GM19025 (cell line): Measurements from ENCODE around the gene LHPP.

Experiments used
- ATAC-seq: cut with Tn5 transposase; IDR thresholded peaks from one replicate; pipeline ENCODE4 v1.9.1; 2021; ENCODE audit warnings: mild to moderate bottlenecking, low read depth, moderate library complexity; ENCODE audit not compliant: unreplicated experiment

The LHPP gene

GRCh38 chr10:124467165-124467564 is 5.5 kb downstream of the LHPP start:
- no peak for ATAC-seq

- no peak for ATAC-seq
These were observed 7.0 kb downstream of the LHPP start for GRCh38 chr10:124468624-124469023.

- ATAC-seq, result no peak
These were observed 8.4 kb downstream of the LHPP start for GRCh38 chr10:124469956-124470484.

GRCh38 chr10:124470544-124471434 is 9.2 kb downstream of the LHPP start:
- no peak for ATAC-seq

GRCh38 chr10:124472071-124472470 is 10.4 kb downstream of the LHPP start:
- ATAC-seq, result no peak

GRCh38 chr10:124473070-124473469 is 11.4 kb downstream of the LHPP start:
- no peak for ATAC-seq

- no peak for ATAC-seq
These were observed 13.0 kb downstream of the LHPP start for GRCh38 chr10:124474514-124475070.

- no peak for ATAC-seq
These were observed 14.6 kb downstream of the LHPP start for GRCh38 chr10:124476043-124476725.

GRCh38 chr10:124477614-124478363 is 16.2 kb downstream of the LHPP start:
- ATAC-seq, result no peak

- ATAC-seq, result no peak
These were observed 16.9 kb downstream of the LHPP start for GRCh38 chr10:124478515-124478914.

- no peak for ATAC-seq
These were observed 19.2 kb downstream of the LHPP start for GRCh38 chr10:124480860-124481259.

GRCh38 chr10:124481717-124482116 is 20.1 kb downstream of the LHPP start:
- no peak for ATAC-seq

GRCh38 chr10:124482236-124482800 is 20.7 kb downstream of the LHPP start:
- no peak for ATAC-seq

- ATAC-seq, result no peak
These were observed 21.3 kb downstream of the LHPP start for GRCh38 chr10:124482876-124483275.

- no peak for ATAC-seq
These were observed 22.4 kb downstream of the LHPP start for GRCh38 chr10:124484031-124484430.

GRCh38 chr10:124484661-124485060 is 23.0 kb downstream of the LHPP start:
- no peak for ATAC-seq

- no peak for ATAC-seq
These were observed 25.0 kb downstream of the LHPP start for GRCh38 chr10:124486635-124487034.

- ATAC-seq, result no peak
These were observed 29.5 kb downstream of the LHPP start for GRCh38 chr10:124491105-124491504.

GRCh38 chr10:124492266-124492665 is 30.6 kb downstream of the LHPP start:
- no peak for ATAC-seq

- ATAC-seq, result no peak
These were observed 31.7 kb downstream of the LHPP start for GRCh38 chr10:124493214-124493882.
